NCI-H2196 treated with DMSO at 0.1 percent for 48 hours (cell line): Measurements from ENCODE around the gene MPRIP.

Source experiments
- DNase-seq: peaks from one replicate; lab custom pipeline; 2025; ENCODE audit not compliant: unreplicated experiment; lab: John Stamatoyannopoulos, UW

MPRIP gene

DNA sequence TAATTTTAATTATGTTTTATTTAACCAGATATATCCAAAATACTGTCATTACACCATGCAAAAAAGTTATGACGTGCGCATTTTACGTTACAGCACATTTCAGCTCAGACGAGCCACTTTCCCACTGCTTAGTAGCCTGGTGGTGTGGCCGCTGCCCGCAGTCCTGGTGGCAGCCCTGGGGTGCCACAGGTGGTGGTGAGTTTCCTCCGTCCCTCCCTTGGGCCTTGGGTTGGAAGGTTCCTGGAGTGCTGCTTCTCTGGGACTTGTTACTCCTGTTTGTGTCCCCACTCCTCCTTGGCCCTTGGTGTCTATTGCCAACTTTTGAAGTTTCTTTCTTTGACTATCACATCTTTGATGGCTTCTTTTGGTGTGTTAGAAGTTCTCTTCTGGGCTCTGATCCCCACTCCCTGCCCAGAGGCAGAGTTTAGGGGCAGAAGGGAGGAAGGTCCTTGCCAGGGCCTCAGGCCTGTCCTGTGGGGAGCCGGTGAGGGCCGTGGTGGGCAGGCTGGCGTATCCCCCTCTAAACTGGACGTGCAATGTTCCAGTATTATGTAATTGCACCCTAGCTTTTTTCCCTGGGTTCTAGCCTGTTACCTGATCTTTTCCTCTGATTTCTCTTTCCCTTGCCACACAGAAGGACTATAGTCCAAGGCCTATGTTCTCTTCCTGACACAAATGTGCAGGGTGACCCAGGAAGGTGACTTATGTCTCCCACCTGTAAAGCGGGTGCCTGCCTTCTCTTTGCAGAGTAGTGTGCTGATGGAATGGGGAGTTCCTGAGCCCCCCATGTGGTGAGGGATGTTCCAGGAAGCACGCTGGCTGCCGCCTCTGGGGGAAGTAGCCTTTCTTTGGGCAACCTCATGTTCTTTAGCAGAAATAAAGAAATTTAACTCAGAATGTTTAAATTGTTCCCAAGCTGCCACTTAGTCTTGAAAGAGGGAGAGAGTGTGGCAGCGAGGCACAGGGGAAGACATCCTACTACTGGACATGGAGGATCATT, 8.4 kb downstream of the MPRIP start:
- no peak for DNase-seq

DNA sequence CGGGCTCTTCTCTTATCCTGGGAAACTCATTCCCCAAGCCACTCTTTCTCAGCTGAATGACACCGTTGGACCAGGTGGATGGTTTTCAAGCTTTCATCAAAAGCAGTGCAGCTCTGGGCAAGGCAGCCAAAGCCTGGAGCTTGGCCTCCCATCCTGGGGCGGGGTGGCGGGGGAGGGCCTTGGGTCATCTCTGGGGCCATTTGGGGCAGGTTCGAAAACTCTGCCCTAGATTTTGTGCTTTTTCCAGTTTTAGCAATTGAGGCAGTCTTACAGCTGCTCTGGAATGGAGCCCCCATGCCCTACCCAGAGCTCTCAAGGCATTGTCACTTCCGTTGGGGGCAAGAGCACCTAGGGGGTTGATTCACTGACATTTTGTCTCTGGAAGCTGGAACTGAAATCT, 9.1 kb downstream of the MPRIP start:
- DNase-seq: no peak

DNA sequence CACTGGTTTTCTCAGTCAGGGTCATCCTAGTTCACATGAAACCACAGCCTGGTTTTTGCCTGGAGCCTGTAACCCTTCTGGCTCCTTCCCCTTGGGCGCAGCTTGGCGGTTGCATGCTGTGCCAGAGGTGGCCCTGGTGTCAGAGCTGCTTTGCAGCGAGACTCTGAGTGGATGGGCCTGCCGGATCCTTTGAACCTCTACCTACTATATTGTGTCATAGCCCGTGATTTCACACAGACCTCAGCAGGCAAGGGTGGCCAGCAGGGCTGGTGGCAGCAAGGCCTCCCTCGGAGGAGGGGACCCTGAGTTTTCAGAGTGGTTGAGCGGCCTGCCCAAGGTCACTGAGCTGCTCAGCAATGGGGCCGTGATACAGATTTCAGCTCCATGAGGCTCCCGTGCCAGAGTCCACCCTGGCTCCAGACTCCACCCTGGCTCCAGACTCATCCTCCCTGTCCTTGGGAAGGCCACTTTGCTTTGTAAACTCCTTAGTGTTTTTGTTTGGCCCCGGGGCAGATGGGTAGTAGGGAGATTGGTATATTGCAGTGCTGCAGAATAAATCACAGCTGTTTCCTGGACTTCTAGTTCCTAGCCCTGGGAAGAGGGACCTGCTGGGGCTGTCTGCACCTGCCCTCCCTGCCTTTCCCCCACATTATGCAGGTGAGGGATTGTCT, 9.7 kb downstream of the MPRIP start:
- no peak for DNase-seq

DNA sequence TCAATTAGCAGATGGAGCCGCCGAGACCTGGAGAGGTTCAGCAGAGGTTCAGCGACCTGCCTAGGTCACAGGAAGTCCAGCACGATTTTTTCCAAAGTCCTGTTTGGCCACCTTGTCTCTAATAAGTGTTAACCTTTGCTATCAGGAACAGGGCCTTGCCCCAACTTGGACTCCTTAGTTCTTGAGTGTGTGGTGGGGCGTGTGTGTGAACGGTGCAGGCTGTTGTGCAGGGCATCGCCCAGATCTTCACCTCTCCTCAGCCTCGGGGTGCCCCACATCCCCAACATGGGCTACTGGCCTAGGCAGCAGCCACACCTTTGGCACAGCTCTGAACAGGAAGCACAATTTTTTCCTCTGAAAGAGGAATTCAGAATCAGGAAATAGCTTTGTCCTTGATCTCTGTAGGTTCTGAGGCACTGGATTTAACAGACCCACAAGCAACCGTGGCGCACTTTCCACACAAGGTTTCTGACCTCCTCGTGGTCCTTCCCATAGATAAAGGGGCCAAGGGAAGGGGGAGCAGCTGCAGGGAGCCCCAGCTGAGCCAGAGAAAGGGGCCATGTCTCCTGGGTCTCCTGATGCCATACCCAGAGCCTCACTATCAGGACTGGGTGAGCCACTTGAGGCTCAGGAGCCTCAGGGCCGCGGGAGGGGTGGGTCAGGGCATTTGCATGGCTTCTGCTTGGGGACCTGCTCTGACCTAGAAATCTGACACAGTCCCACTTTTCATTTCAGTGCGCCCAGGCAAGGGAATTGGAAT, 10.4 kb downstream of the MPRIP start:
- no peak for DNase-seq

DNA sequence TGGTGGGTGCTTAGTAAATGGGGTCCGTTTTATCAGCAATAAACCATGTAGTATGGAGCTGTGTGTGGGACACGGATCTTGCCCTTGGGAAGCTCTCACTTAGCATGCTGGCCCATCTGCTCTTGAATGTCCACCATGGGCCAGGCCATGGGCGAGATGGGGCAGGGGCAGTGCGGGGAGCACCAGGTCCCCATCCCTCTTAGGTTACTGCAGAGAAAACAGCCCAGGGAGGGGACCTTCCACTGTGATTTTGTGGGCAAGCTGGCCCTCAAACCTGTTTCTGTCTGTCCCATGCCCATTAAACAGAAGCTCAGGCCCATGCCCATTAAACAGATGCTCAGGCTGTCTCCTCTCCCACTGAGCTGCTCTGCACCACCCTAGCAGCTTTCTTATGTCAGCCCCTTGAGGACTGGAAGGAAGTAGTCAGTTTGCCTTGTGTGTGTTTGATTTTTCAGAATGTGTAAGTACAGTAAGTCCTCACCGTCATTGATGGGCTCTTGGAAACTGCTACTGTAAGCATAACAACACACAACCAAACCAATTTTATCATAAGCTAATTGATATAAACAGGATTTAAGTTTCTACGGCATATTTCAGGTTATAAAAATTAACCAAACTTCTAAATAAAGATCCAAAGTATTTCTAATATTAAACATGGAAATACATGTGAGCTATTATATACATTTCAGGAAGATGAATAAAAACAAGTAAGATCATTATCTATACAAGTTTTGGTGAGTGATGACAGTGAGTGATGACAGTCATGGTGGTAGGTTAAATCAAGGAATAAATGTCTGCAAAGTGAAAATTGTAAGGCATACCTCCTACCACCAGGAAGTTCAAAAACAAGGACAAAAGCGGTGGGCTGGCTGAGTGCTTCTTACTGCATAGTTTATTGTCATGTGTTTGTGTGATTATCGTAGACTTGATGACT, 11.5 kb downstream of the MPRIP start:
- DNase-seq: no peak

DNA sequence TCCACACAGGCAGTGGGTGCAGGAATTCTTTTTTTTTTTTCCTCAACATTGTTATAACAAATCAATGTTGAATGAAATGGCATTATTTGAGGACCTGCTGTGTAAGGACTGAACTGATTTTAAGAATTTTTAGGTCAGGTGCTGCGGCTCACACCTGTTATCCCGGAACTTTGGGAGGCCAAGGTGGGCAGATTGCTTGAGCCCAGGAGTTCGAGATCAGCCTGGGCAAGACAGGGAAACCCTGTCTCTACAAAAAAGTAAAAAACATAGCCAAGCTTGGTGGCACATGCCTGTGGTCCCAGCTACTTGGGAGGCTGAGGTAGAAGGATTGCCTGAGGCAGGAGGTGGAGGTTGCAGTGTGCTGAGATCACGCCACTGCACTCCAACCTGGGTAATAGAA, 12.4 kb downstream of the MPRIP start:
- no peak for DNase-seq

DNA sequence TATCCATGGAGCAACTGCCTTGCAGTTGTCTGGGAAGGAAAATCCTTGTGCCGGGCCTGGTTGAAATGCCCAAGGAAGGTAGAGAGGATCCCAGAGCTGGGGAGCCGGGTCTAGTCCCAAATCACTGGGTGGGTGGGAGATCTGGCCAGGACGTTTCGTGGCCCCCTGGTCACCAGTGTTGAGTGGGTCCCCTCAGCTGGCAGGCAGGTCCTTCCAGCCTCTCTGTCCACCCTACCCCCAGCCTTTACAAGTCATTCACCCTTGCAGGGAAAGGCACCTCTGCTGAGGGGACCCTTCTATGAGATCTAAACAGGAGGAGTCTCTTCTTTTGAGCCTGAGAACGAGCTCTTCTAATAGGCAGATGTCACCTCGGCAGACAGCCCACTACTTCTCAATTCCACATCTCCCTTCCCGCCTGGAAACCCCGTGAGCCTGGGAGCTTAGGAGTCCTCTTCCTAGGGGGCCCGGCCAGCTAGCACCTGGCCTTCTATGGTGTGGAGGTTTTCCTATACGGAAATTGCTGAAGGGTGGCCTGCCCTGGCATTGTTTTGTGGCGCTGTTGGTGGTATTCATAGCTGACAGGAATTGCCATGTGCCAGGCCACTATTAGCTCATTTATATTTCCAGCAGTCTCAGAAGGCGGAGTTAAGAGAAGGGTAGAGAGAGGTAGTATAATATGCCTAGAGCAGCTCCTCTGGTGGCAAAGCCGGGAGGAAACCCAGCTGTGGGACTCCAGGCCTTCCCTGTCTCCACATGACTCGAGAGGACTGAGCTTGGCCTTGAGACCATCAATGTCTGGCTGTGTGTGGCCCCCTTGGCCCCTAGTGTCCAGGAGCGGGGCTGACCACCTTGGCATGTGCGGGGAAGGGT, 13.3 kb downstream of the MPRIP start:
- no peak for DNase-seq

DNA sequence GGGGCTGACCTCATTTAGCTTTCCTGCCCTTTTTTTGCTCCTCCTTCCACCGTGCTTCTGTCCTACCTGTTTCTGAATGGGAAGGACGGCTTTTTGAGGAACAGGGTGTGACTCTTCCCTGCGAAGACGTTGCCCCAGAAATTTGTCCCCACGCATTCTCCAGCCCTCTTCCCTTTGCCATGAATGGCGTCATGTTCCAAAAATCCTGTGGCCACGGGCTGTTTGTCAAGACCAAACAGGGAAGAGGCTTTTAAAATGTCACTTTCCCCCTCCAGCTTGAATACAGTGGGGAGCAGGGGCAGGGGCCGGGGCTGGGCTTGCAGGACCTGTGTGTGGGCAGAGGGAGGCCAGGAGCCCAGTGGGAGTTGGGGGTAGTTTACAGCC, 13.9 kb downstream of the MPRIP start:
- DNase-seq: no peak

DNA sequence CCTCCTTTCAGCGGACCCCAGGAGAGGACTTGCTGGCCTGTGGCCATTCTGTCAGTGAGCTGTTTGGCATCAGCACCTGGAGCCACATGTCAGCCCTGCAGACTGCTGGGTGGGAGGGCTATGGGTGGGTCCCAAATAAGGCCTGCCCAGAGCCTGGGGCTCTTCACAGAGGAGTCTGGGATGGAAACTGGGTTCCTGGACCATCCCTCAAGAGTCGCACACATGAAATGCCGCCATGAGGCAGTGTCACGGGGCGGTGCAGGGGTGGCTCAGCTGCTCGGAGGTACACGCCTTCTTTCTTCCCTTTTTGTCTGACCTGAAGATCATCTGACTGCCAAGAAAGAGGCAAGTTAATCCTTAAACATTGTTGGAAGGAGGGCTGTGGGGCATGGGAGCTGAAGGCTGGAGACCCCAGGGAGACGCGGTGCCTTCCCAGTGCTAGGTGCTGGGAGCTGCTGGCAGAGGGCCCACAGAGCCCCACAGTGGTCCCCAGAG, 14.8 kb downstream of the MPRIP start:
- no peak for DNase-seq

DNA sequence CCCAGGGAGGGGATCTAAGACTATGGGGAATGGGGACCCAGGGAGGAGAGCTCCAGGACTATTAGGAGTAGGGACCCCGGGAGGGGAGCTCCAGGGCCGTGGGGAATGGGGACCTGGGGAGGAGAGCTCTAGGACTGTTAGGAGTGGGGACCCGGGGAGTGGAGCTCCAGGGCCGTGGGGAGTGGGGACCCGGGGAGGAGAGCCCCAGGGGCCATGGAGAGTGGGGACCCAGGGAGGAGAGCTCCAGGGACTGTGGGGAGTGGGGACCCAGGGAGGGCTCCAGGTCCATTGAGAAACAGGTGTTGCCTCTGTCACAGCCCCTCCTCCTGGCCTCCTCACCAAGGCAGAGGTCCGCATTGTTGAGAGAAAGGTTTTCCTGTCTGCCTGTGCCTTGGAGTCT, 16.0 kb downstream of the MPRIP start:
- DNase-seq: no peak

DNA sequence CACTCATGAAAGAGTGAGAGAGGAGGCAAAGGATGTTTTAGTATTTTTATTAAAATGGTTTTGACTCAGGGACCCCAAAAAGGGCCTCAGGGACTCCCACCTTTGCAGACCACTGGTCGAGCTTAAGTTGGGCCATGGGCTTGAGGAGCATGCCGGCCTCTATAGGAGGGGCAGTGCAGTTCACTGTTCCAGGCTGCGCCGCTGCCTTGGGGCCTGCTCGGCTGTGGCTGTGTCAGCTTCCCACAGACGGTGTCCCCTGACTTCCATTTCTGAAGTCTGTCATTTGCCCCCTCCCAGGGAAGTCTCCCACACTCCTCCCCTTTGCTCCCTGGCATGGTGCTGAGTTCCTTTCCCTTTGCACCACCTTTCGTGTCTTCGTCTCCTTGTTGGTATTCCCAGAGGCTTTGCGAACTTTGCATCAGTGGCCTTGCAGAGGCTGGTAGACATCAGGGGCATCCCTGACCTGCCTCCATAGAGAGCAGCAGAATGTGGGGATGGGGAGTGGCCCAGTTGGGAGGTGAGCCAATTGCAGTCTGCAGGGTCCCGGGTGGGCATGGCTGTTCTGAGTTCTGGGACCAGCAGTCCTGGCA, 17.1 kb downstream of the MPRIP start:
- DNase-seq: no peak

DNA sequence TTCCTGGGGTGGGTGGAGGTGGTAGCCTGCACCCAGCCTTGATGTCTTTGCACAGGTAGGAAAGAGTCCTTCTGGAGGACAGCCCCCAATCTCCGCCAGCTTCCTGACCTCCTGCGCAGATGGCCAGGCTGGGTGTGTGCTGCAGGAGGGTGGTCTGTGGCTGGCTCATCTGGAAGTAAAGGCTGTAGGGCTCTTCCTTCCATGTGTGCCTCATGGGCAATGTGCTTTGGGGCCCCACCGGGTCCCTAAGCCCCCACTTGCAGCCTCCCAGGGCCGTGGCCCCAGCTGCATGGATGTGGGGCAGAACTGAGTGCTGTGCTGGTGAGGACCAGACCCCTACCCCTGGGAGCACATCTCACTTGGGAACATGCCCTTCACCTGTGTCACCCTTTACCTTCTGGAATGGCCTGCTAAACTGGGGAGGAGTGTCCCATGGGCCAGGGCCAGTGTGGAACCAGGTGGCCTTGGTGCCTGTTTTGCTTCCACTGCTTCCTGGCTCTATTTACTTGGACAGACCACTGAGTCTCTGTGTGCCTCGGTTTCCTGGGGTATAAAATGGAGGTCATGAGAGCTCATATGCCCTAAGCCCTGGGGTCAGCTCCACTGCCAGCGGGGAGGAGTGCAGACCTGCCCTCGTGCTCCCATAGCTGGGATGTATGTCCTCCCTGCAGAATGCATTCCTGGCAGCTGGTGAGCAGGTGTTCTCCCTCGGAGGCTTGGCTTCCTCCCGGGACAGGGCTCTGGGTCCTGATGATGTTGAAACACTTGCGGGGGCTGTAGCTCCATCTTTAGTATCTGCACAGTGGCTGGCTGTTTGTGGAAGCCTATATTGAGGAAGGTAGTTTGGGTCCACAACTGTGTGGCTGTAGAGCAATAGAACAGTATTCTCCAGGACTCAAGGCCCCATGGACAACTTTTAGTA, 18.0 kb downstream of the MPRIP start:
- DNase-seq: no peak

DNA sequence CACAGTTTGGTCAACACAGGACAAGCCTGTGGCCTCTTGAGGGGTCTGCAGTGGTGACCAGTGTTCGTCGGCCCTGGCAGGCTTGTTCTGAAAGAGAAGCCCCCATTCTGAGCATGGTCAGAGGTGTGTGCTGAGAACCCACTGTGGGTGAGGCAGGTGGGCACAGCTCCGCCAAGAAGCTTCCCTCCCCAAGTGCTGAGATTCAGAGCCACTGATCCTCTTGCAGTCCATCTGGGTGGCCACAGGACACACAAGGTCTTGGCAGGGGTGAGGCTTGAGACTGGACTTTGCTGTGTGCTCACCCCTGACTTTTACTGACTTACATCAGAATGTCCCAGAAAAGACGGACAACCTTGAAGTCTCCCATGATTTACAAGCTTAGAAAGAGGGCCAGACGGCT, 18.7 kb downstream of the MPRIP start:
- no peak for DNase-seq

DNA sequence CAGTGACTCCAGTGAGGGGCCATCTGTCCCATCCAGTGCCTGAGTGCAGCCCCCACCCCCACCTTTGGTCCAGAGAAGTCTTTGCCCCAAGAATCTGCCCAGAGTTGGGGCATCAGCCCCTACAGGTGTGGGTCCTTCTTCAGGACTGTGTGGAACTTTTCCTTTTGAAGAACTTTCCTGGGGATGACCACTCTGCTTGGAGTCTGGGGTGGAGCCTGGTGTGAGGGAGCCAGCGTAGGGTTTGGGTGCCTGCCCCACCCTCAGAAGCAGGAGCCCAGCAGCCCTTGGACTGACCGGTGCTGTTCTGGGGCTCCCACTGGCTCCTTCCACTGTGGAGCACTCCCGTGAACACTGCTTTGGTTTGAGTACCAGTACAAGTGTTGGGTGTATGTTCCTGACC, 19.3 kb downstream of the MPRIP start:
- no peak for DNase-seq

DNA sequence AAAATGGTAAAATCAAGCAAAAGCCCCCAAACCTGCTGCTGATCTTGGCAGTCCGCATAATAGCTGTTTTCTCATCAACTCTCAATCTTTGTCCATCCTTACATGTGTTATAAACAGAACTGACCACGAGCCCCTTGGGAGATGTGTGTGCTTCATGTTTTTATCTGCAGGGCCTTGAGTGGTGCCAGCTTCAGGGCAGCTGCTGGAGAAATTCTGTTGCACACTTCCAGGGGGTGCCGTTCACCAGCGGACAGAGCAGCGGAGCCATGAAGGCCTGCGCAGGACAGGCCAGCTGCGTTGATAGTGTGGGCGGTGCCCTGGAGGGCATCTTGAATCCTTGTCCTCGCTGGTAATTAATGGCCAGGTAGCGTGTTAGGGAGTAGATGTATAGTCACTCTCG, 20.1 kb downstream of the MPRIP start:
- DNase-seq: no peak

DNA sequence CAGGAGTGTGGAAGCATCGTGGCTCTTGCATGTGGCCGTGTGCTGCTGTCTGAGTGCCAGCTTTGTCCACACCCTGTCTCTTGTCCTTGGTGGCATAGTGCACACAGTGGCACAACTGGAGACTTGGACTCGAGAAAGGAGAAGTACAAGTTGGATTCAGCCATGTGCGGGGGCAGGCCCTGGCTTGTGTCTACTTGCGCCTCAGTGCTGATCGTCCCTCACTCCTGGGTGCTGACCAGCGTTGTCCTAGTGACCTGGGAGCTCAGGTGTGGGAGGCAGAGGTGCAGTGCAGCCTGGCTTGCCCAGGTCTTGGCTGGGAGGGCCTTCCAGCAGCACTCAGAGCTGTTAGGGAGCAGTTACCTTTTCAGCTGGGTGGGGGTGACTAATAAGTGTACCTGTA, 20.6 kb downstream of the MPRIP start:
- DNase-seq: no peak

DNA sequence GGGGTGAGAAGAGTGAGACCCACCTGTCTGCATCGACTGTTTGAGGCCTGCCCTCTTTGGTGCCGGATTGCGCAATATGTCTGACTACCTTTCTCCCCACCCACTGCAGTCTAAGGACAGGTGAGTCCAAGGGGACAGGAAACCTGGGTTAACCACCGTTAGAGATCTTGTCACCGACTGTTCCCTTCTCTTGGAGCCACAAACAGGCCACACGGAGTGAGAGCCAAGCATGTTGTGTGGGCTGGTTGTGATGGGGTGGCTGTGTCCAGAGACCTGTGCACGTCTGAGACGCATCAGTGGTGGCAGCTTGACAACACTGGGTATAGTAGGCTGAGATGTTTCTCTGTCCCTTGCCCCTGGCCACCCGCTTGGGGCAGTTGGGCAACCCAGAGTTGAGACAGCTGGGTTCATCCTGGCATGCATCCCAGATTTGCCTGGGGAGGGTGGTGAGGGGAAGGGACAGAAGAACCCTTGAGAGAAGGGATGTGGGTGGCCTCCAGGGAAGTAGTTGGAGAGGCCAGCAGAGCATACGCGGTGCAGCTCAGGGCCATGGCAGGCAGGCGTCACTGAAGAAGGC, 21.4 kb downstream of the MPRIP start:
- DNase-seq: peak; percentile 34

DNA sequence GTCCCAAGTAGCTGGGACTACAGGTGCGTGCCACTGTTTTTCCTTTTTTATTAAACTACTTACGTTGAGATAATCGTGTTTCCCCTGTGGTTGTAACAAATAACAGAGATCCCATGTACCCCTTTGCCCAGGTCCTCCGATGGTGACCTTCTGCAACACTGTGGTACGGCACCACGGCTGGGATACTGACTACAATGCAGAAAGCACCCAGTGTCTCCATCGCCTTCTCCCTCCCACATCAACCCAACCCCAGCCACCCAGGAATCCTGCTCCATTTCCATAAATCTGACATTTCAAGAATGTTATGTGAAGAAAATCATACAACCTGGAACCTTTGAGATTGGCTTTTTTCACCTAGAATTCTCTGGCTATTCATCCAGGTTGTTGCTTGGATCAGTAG, 22.1 kb downstream of the MPRIP start:
- no peak for DNase-seq
